ENCODE measurements around the gene C22orf23. TPM values are rescaled to one million over a fixed set of nuclear protein-coding genes. Genes with fewer than 3 reads are reported as not detected.

Gene C22orf23
- 0.15 and 0.35 TPM in 2 replicates for total RNA-seq (ENCODE audit: low replicate concordance)

DNA sequence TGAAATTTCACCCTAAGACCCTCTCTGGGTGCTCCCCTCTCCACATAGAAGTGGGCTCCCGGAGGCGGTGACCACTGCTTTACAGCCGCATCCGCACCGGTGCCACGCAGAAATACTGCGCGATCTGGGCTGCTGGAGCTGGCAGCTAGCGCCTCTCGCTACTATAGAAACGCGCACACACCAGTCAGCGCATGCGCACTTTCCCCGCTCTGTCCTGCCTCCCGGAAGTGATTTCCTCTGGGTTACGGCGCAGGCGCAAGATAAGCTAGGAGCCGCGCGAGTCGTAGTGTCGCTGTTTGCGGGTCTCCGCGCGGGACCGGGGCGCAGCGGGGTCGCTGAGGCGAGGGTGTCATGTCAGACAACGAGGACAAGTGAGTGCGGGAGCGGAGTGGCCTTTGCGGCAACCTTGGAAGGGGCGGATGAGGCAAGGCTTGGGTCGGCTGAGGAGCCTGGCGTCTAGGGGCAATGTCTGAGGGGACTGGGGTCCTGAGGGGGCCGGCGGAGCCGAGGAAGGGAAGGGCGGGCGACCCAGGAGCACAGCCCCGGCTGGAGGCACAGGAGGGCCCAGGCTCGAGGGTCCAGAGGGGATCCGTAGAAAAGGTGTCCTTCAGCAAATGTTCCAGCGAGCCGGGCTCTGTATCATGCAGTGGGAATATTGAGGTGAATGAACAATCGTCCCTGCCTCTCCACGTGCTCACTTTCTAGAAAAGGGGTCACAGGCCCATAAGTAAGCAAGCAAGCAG lies at the start of gene C22orf23, which contains the start of gene POLR2F:
TSS of gene C22orf23 (minus strand) at position 165 of the 743 bp plus-strand sequence. CDS start 452 bp downstream, outside the sequence.
TSS of gene POLR2F (plus strand) at position 263 of the 743 bp plus-strand sequence. CDS start at position 352, 89 bp downstream.

DNA sequence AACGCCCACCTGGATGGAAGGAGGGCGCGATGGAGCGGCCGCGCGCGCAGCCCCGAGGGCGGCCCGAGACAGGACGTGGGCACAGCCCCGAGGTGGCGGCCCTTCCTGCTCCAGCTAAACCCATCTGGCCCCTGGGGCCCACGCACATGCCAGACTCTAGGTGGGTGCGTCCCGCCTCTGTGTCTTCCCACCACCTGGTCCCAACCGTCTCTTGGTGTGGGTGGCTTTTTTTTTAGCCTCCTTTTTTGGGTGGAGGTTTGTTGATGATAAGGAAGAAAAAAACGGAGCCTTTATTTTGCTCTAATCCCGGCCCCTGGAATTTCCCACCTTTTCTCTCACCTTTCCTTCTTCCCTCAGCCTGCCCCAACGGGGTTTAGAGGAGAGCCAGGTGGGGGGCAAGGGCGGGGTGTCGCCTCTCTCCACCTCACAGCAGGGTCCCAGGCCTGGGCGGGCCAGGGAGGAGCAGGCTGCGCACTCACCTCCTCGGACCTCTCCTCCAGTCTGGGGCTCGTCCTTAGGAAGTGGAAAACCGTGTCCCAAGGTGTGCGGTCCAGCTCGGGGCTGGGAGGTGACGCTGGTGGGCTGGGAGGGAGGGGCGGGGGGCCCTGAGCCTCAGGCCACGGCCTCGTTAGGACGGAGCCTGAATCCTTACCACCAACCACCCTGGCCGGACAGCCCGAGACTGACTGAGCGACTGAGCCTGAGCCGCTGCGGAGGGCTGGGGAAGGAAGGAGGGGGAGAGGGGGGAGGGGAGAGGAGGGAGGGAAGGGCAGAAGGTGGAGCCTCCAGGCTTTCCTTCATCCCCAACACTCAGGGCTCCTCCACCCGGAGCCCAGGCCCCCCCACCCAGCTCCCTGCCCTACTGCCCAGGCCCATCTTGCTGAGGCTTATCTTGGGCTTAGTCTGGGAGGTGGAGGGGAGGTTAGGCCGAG lies 30.7 kb upstream of the C22orf23 start, which contains the start of gene SOX10:
TSS of gene SOX10 (minus strand) at position 696 of the 932 bp plus-strand sequence. CDS start 771 bp downstream, outside the sequence.

DNA sequence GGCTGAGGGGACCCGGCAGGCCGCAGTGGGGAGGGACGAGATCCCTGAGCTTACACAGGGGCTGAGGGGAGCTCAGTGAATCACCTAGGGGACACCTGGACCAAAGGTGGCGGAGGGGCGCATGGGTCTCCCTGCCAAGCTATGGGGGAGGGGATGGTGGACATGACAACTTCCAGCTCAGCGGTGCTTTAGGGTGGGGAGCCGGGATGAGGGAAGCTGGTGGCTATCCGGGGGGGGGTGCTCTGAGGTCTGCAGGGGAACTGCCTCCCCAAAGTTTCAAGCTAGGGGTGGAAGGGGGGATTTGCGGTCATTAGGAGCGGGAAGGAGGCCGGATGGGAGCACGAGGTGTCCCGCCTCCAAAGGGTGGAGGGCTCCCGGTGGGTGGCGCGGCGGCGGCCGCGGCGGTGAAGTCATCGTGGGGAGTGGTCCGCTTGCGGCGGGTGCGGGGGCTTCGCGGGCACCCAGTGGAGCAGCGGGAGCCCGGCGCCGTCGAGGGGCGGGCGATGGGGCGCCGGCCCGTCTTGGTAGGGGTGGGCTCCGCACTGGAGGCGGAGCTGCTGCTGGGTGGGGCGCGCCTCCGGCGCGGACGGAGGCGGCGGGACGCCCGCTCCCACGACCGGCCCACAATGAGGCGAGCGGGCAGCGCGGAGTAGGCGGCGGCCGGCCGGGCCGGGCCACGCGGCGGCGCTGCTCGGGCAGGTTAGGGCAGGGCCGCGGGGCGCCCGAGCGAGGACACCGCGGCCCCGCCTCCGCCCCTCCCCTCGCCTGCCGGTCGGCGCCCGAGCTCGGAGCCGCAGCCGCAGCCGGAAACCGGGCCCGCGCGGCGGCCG lies 47.7 kb downstream of the C22orf23 start, which contains the start of gene MICALL1:
TSS of gene MICALL1 (plus strand) at position 764 of the 830 bp plus-strand sequence. CDS start 126 bp downstream, outside the sequence.

Other genes with a start within 250 kb of the C22orf23 start
- 12.1 and 37.7 TPM in 2 replicates for gene GCAT, start 145.7 kb downstream of the C22orf23 start, total RNA-seq (ENCODE audit: low replicate concordance)
- gene GALR3, start 130.2 kb downstream of the C22orf23 start, total RNA-seq (ENCODE audit: low replicate concordance) = not detected in 2 replicates
- 17.7 and 36.4 TPM in 2 replicates for gene ANKRD54, start 109.3 kb downstream of the C22orf23 start, total RNA-seq (ENCODE audit: low replicate concordance)
- gene EIF3L, start 104.2 kb downstream of the C22orf23 start, total RNA-seq (ENCODE audit: low replicate concordance) = 340 and 461 TPM in 2 replicates
- gene MICALL1, start 47.3 kb downstream of the C22orf23 start, total RNA-seq (ENCODE audit: low replicate concordance) = 13.9 and 14.7 TPM in 2 replicates
- gene POLR2F, start 98 bp upstream of the C22orf23 start, total RNA-seq (ENCODE audit: low replicate concordance) = 106 and 108 TPM in 2 replicates
- not detected in 2 replicates for gene SOX10, start 31.0 kb upstream of the C22orf23 start, total RNA-seq (ENCODE audit: low replicate concordance)
- 12.1 and 15.7 TPM in 2 replicates for gene PICK1, start 103.8 kb upstream of the C22orf23 start, total RNA-seq (ENCODE audit: low replicate concordance)
- 0.15 and 0.47 TPM in 2 replicates for gene SLC16A8, start 130.6 kb upstream of the C22orf23 start, total RNA-seq (ENCODE audit: low replicate concordance)
- 0.45 and 1.1 TPM in 2 replicates for gene BAIAP2L2, start 157.1 kb upstream of the C22orf23 start, total RNA-seq (ENCODE audit: low replicate concordance)
- gene PLA2G6, start 228.2 kb upstream of the C22orf23 start, total RNA-seq (ENCODE audit: low replicate concordance) = 10.7 and 33.2 TPM in 2 replicates
- 17.0 and 21.9 TPM in 2 replicates for gene MAFF, start 248.4 kb upstream of the C22orf23 start, total RNA-seq (ENCODE audit: low replicate concordance)